OCI-LY7 (cell line): Measurements from ENCODE around the gene HTD2. TPM values are rescaled to one million over a fixed set of nuclear protein-coding genes. Genes with fewer than 3 reads are reported as not detected.

Experiments
- BruUV-seq: library from RNA; stranded (reverse); fragments of 400-500 nt; replicated peaks from 2 replicates; lab custom pipeline; 2021; lab: Mats Ljungman, UMichigan
- CTCF ChIA-PET: fragments of 300-600 bp; sonication (Branson Sonifier 250); formaldehyde crosslinking; loops from one replicate; lab custom pipeline; 2022; ENCODE audit warnings: antibody characterized with exemption; ENCODE audit not compliant: unreplicated experiment; lab: Charles Lee
- POLR2A ChIA-PET: fragments of 300-600 bp; sonication (Branson Sonifier 250); formaldehyde crosslinking; loops from one replicate; lab custom pipeline; 2022; ENCODE audit warnings: antibody characterized with exemption; lab: Charles Lee
- DNase-seq: peaks from one replicate; pipeline ENCODE4 v3.0.0-alpha.2; 2015; ENCODE audit warnings: low spot score
- H2AFZ ChIP-seq: fragments of 200-600 bp; sonication (generic), shearing (Covaris generic); 2 replicates; pipeline ENCODE4 v1.6.1; 2014; ENCODE audit warnings: mild to moderate bottlenecking, antibody characterized with exemption, low read length, moderate library complexity
- H3K27ac ChIP-seq: fragments of 200-600 bp; sonication (generic); 2 replicates; pipeline ENCODE4 v1.5.1; 2014; ENCODE audit warnings: mixed run types, low read depth, mild to moderate bottlenecking, moderate library complexity, low read length, inconsistent platforms; ENCODE audit not compliant: poor library complexity, severe bottlenecking
- H3K36me3 ChIP-seq: fragments of 200-600 bp; sonication (generic); 2 replicates; pipeline ENCODE4 v1.6.1; 2014; ENCODE audit warnings: mild to moderate bottlenecking, antibody characterized with exemption, low read length, moderate library complexity, mixed read lengths; ENCODE audit not compliant: insufficient read depth
- H3K4me1 ChIP-seq: fragments of 200-600 bp; sonication (generic); 2 replicates; pipeline ENCODE4 v1.5.1; 2014; ENCODE audit warnings: mild to moderate bottlenecking, low read length; ENCODE audit not compliant: insufficient read depth, poor library complexity, severe bottlenecking
- H3K4me2 ChIP-seq: fragments of 200-600 bp; sonication (generic); 2 replicates; pipeline ENCODE4 v1.6.1; 2014; ENCODE audit warnings: mild to moderate bottlenecking, low read length
- H3K4me3 ChIP-seq: fragments of 200-600 bp; sonication (generic); 2 replicates; pipeline ENCODE4 v1.5.1; 2014; ENCODE audit warnings: mild to moderate bottlenecking, low read depth, low read length; ENCODE audit not compliant: poor library complexity, severe bottlenecking
- H3K79me2 ChIP-seq: fragments of 200-600 bp; sonication (generic); 2 replicates; pipeline ENCODE4 v1.6.1; 2016; ENCODE audit warnings: low read depth, mild to moderate bottlenecking, low read length, moderate library complexity, mixed read lengths; ENCODE audit not compliant: insufficient read depth
- H3K9me2 ChIP-seq: fragments of 200-600 bp; sonication (generic); 2 replicates; pipeline ENCODE4 v1.6.1; 2016; ENCODE audit warnings: mild to moderate bottlenecking, low read length, mixed read lengths; ENCODE audit not compliant: insufficient read depth
- H3K9me3 ChIP-seq: fragments of 200-600 bp; sonication (generic); 2 replicates; pipeline ENCODE4 v1.6.1; 2014; ENCODE audit warnings: mild to moderate bottlenecking, mixed run types, low read length, mixed read lengths
- H4K20me1 ChIP-seq: fragments of 200-600 bp; sonication (generic); 2 replicates; pipeline ENCODE4 v1.6.1; 2014; ENCODE audit warnings: mild to moderate bottlenecking, antibody characterized with exemption, low read length, moderate library complexity, mixed read lengths; ENCODE audit not compliant: insufficient read depth
- EZH2phosphoT487 ChIP-seq: fragments of 200-600 bp; sonication (generic); IDR thresholded peaks from 2 replicates; pipeline ENCODE4 v1.6.1; 2018; ENCODE audit warnings: low read depth, borderline replicate concordance, mild to moderate bottlenecking, mixed run types, antibody characterized with exemption, low read length, moderate library complexity, mixed read lengths
- intact Hi-C: fragments of 100-400 bp; cut with micrococcal nuclease; formaldehyde crosslinking; loops from one replicate; pipeline ENCODE4 v1.10.0; 2022; ENCODE audit not compliant: unreplicated experiment
- total RNA-seq, 2 experiments: library from RNA; depleted of rRNA in 1 of 2; stranded (reverse); fragments of >200 nt in 1 of 2; shearing (Covaris generic) in 1 of 2; gene quantifications; 2 replicates each; pipeline ENCODE4 v1.2.3, GENCODE V29; 2014 to 2022
- TF ChIP-seq, protein P1 (sequence below): fragments of 200-600 bp; sonication (generic); conservative IDR thresholded peaks from 2 replicates; pipeline ENCODE4 v1.5.1; 2014; ENCODE audit warnings: mild to moderate bottlenecking, antibody characterized with exemption, low read length, moderate library complexity, mixed read lengths

Gene HTD2
- total RNA-seq, 2 experiments from 2014 or later: 10.0 to 13.0 TPM

DNA sequence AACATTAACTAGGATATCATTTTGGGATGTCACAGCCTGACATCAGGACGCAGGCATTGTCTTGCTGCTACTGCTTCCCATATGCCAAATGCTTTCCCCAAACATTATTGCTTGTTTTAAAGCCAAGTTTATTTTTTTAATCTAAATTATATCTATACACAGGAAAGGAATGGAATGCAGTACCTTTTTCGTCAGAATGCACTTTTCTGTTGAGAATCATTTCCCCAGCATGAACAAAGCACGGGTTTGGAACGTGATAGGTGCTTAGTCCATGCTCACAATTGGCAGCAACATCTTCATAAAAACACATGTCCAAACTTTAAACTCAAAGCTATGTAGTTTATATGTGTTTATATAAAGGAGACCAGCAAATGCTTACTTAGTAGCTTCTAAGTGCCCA, 52.5 kb downstream of the HTD2 start:
- Histone ChIP-seq H3K4me3 (no peak overlapping the region), H4K20me1 (no peaks in the 10 kb centered on the region), H2AFZ (no peak overlapping the region), H3K36me3 (peaks cover 53% of the 10 kb centered on the region), H3K9me3 (no peaks in the 10 kb centered on the region), H3K9me2 (no peaks in the 10 kb centered on the region), H3K27ac (no peak overlapping the region), H3K4me1 (peaks cover 64% of the 10 kb centered on the region), H3K79me2 (peaks cover 97% of the 10 kb centered on the region), H3K4me2 (no peak overlapping the region)
- no peak for TF ChIP-seq EZH2phosphoT487
- TF ChIP-seq, protein P1, sequence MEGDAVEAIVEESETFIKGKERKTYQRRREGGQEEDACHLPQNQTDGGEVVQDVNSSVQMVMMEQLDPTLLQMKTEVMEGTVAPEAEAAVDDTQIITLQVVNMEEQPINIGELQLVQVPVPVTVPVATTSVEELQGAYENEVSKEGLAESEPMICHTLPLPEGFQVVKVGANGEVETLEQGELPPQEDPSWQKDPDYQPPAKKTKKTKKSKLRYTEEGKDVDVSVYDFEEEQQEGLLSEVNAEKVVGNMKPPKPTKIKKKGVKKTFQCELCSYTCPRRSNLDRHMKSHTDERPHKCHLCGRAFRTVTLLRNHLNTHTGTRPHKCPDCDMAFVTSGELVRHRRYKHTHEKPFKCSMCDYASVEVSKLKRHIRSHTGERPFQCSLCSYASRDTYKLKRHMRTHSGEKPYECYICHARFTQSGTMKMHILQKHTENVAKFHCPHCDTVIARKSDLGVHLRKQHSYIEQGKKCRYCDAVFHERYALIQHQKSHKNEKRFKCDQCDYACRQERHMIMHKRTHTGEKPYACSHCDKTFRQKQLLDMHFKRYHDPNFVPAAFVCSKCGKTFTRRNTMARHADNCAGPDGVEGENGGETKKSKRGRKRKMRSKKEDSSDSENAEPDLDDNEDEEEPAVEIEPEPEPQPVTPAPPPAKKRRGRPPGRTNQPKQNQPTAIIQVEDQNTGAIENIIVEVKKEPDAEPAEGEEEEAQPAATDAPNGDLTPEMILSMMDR: no peak
- DNase-seq: no peak
- intact Hi-C loops: no loop called here
- POLR2A ChIA-PET: interaction anchor here (1.4 to 2.3 kb wide), 2 partner anchors 9 to 11 kb away, joined by 6 to 9 read pairs; no protein-coding TSS in a partner anchor
- CTCF ChIA-PET: no interaction called here
- BruUV-seq: no TSS peak

DNA sequence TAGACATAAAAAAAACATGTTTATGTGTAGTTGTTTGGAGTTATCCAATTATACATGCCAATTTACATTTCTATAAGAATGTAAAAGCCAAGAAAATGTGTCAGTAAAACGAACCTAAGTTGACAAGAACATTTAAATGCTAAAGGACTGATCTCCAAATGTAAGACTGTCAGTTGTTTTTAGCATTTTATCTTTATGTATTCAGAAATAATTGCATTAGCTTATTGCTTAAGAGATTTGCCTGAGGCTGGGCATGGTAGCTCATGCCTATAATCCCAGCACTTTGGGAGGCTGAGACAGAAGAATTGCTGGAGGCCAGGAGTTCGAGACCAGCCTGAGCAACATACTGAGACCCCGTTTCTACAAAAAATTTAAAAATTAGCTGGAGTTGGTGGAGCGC, 53.3 kb downstream of the HTD2 start:
- POLR2A ChIA-PET: interaction anchor here (0.7 to 2.3 kb wide), 4 partner anchors 10 to 55 kb away, joined by 3 to 9 read pairs (median 4); no protein-coding TSS in a partner anchor
- H4K20me1 ChIP-seq: peaks cover 1% of the 10 kb centered on the region; the same call in 1 of the 2 replicates
- no peak overlapping the region for H2AFZ ChIP-seq
- intact Hi-C loops: no loop called here
- no peaks in the 10 kb centered on the region for H3K9me2 ChIP-seq
- no peak for TF ChIP-seq EZH2phosphoT487
- TF ChIP-seq, protein P1: no peak
- DNase-seq: no peak
- no peaks in the 10 kb centered on the region for H3K9me3 ChIP-seq
- H3K27ac ChIP-seq: no peak overlapping the region
- peaks cover 56% of the 10 kb centered on the region for H3K4me1 ChIP-seq
- CTCF ChIA-PET: no interaction called here
- no TSS peak for BruUV-seq
- H3K4me2 ChIP-seq: no peak overlapping the region
- peaks cover 57% of the 10 kb centered on the region for H3K36me3 ChIP-seq
- H3K4me3 ChIP-seq: no peak overlapping the region
- peaks cover 97% of the 10 kb centered on the region for H3K79me2 ChIP-seq

DNA sequence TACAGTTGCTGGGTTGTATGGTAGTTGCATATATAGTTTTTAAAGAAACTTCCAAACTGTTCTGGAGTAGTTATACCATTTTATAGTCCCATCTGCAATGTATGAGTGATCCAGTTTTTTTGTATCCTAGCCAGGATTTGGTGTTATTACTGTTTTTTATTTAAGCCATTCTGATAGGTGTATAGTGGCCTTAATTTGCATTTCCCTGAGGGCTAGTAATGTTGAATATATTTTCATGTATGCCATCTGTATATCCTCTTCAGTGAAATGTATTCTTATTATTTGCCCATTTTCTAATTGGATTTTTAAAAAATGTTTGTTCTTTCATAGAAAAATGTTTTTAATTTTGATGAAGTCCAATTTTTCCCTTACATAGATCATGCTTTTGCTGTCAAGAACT, 55.5 kb downstream of the HTD2 start:
- Histone ChIP-seq H3K4me1 (peaks cover 44% of the 10 kb centered on the region), H3K4me2 (no peak overlapping the region), H3K79me2 (peaks cover 98% of the 10 kb centered on the region), H3K27ac (no peak overlapping the region), H2AFZ (no peak overlapping the region), H3K4me3 (no peak overlapping the region), H3K36me3 (peaks cover 72% of the 10 kb centered on the region), H3K9me2 (no peaks in the 10 kb centered on the region), H3K9me3 (no peaks in the 10 kb centered on the region), H4K20me1 (peaks cover 15% of the 10 kb centered on the region)
- no TSS peak for BruUV-seq
- intact Hi-C loops: no loop called here
- DNase-seq: no peak
- TF ChIP-seq, protein P1: no peak
- TF ChIP-seq EZH2phosphoT487: no peak
- CTCF ChIA-PET: no interaction called here
- POLR2A ChIA-PET: interaction anchor here (0.9 to 1.5 kb wide), 2 partner anchors 12 to 26 kb away, joined by 3 to 4 read pairs; no protein-coding TSS in a partner anchor
